IMR-90 (cell line): ENCODE data around the gene TNS3. TPM values are rescaled to one million over a fixed set of nuclear protein-coding genes. Genes with fewer than 3 reads are reported as not detected.

Source experiments
- ATAC-seq: fragments of 200-7000 bp; cut with Tn5 transposase; 2 replicates; pipeline ENCODE4 v1.9.1; 2020; ENCODE audit warnings: low read depth, mild to moderate bottlenecking, moderate library complexity
- BruUV-seq: library from RNA; stranded (reverse); fragments of 400-500 nt; replicated peaks from 2 replicates; lab custom pipeline; 2021; lab: Mats Ljungman, UMichigan
- CTCF ChIA-PET: fragments of 300-600 bp; formaldehyde crosslinking; extraction: SDS; loops from one replicate; lab custom pipeline; 2021; ENCODE audit warnings: antibody characterized with exemption; lab: Yijun Ruan, JAX
- POLR2A ChIA-PET: fragments of 300-600 bp; sonication (Branson Sonifier 250); formaldehyde crosslinking; loops from one replicate; lab custom pipeline; 2022; ENCODE audit warnings: antibody characterized with exemption; ENCODE audit not compliant: unreplicated experiment; lab: Charles Lee
- DNase-seq: peaks from one replicate; pipeline ENCODE4 v3.0.0; 2013
- H2AFZ ChIP-seq: replicated peaks from 2 replicates; pipeline ENCODE3; 2013; ENCODE audit warnings: low read length, mild to moderate bottlenecking; ENCODE audit not compliant: poor library complexity
- H2AK5ac ChIP-seq: 2 replicates; pipeline ENCODE4 v1.6.1; 2013; ENCODE audit warnings: low read depth, low read length, inconsistent platforms
- H2AK9ac ChIP-seq: replicated peaks from 2 replicates; pipeline ENCODE3; 2013; ENCODE audit warnings: mild to moderate bottlenecking, low read depth, low read length, moderate library complexity; ENCODE audit not compliant: poor library complexity
- H2BK120ac ChIP-seq: 2 replicates; pipeline ENCODE4 v1.6.1; 2013; ENCODE audit warnings: low read depth, low read length, inconsistent platforms
- H2BK15ac ChIP-seq: 3 replicates; pipeline ENCODE4 v1.6.1; 2013; ENCODE audit warnings: low read depth, low read length, inconsistent platforms
- H2BK20ac ChIP-seq: 2 replicates; pipeline ENCODE4 v1.6.1; 2013; ENCODE audit warnings: low read depth, mild to moderate bottlenecking, inconsistent platforms, low read length, moderate library complexity
- H2BK5ac ChIP-seq: 2 replicates; pipeline ENCODE4 v1.6.1; 2013; ENCODE audit warnings: mild to moderate bottlenecking, low read depth, low read length, inconsistent platforms; ENCODE audit not compliant: poor library complexity, severe bottlenecking
- H3K14ac ChIP-seq: replicated peaks from 2 replicates; pipeline ENCODE4 v1.6.1; 2013; ENCODE audit warnings: low read depth, low read length, inconsistent platforms
- H3K18ac ChIP-seq: 2 replicates; pipeline ENCODE4 v1.6.1; 2013; ENCODE audit warnings: low read depth, low read length, control low read depth
- H3K23ac ChIP-seq: 2 replicates; pipeline ENCODE4 v1.6.1; 2013; ENCODE audit warnings: low read depth, low read length, inconsistent platforms
- H3K27ac ChIP-seq: 2 replicates; pipeline ENCODE4 v1.5.1; 2013; ENCODE audit warnings: mild to moderate bottlenecking, control low read depth, low read length; ENCODE audit not compliant: insufficient read depth
- H3K27me3 ChIP-seq: 2 replicates; pipeline ENCODE4 v1.6.1; 2013; ENCODE audit warnings: low read length; ENCODE audit not compliant: control insufficient read depth, insufficient read depth
- H3K36me3 ChIP-seq: 2 replicates; pipeline ENCODE4 v1.6.1; 2013; ENCODE audit warnings: low read length, mixed read lengths; ENCODE audit not compliant: control insufficient read depth, insufficient read depth
- H3K4ac ChIP-seq: 2 replicates; pipeline ENCODE4 v1.6.1; 2013; ENCODE audit warnings: low read depth, low read length, inconsistent platforms
- H3K4me1 ChIP-seq: 2 replicates; pipeline ENCODE4 v1.6.1; 2013; ENCODE audit warnings: low read length, mixed read lengths; ENCODE audit not compliant: control insufficient read depth, insufficient read depth
- H3K4me2 ChIP-seq: 2 replicates; pipeline ENCODE4 v1.6.1; 2013; ENCODE audit warnings: low read depth, mild to moderate bottlenecking, control low read depth, low read length, moderate library complexity
- H3K4me3 ChIP-seq: 2 replicates; pipeline ENCODE4 v1.5.1; 2013; ENCODE audit warnings: low read depth, mild to moderate bottlenecking, control low read depth, low read length, moderate library complexity; ENCODE audit not compliant: insufficient read depth
- H3K56ac ChIP-seq: 2 replicates; pipeline ENCODE4 v1.6.1; 2013; ENCODE audit warnings: low read length, inconsistent platforms; ENCODE audit not compliant: insufficient read depth; ENCODE audit errors: extremely low read depth
- H3K79me1 ChIP-seq, 2 experiments: 2 replicates each; pipeline ENCODE4 v1.6.1; 2013; ENCODE audit warnings: low read length in 2 of 2, inconsistent platforms in 1 of 2, low read depth in 1 of 2
- H3K9ac ChIP-seq: 2 replicates; pipeline ENCODE4 v1.6.1; 2013; ENCODE audit warnings: low read depth, low read length, control low read depth
- H3K9me1 ChIP-seq: 2 replicates; pipeline ENCODE4 v1.6.1; 2013; ENCODE audit warnings: low read length, inconsistent platforms; ENCODE audit not compliant: insufficient read depth
- H3K9me3 ChIP-seq: 2 replicates; pipeline ENCODE4 v1.6.1; 2013; ENCODE audit warnings: low read length; ENCODE audit not compliant: control insufficient read depth, insufficient read depth
- H4K20me1 ChIP-seq: 2 replicates; pipeline ENCODE4 v1.6.1; 2013; ENCODE audit warnings: low read length, inconsistent platforms; ENCODE audit not compliant: insufficient read depth
- H4K5ac ChIP-seq: 2 replicates; pipeline ENCODE4 v1.6.1; 2013; ENCODE audit warnings: mild to moderate bottlenecking, low read depth, low read length, control low read depth
- H4K8ac ChIP-seq, 2 experiments: 2 replicates each; pipeline ENCODE4 v1.6.1; 2013; ENCODE audit warnings: low read depth in 2 of 2, low read length in 2 of 2, control low read depth in 1 of 2, inconsistent platforms in 1 of 2
- H4K91ac ChIP-seq: 2 replicates; pipeline ENCODE4 v1.6.1; 2013; ENCODE audit warnings: low read depth, low read length, inconsistent platforms; ENCODE audit not compliant: insufficient read depth
- BHLHE40 ChIP-seq: fragments of 150-350 bp; IDR thresholded peaks from 2 replicates; pipeline ENCODE4 v1.6.1; 2016; ENCODE audit warnings: mild to moderate bottlenecking, low read depth, low read length
- CEBPB ChIP-seq: IDR thresholded peaks from 2 replicates; pipeline ENCODE4 v1.6.1; 2012; ENCODE audit warnings: low read depth, low read length, improper control_type of control experiment
- CHD1 ChIP-seq: IDR thresholded peaks from 2 replicates; pipeline ENCODE4 v1.6.1; 2012; ENCODE audit warnings: low read depth, low read length, improper control_type of control experiment
- FOS ChIP-seq: fragments of 150-350 bp; IDR thresholded peaks from 2 replicates; pipeline ENCODE4 v1.6.1; 2016; ENCODE audit warnings: low read depth, low read length
- MAZ ChIP-seq: IDR thresholded peaks from 2 replicates; pipeline ENCODE4 v1.6.1; 2012; ENCODE audit warnings: low read depth, mild to moderate bottlenecking, low read length, improper control_type of control experiment, moderate library complexity, borderline replicate concordance
- MXI1 ChIP-seq: IDR thresholded peaks from 2 replicates; pipeline ENCODE4 v1.6.1; 2012; ENCODE audit warnings: low read depth, mild to moderate bottlenecking, low read length, moderate library complexity, borderline replicate concordance
- NFE2L2 ChIP-seq: fragments of 150-350 bp; IDR thresholded peaks from 2 replicates; pipeline ENCODE4 v1.6.1; 2016; ENCODE audit warnings: low read depth, mild to moderate bottlenecking, low read length
- POLR2A ChIP-seq: IDR thresholded peaks from 2 replicates; pipeline ENCODE4 v1.6.1; 2012; ENCODE audit warnings: mild to moderate bottlenecking, low read depth, low read length
- RAD21 ChIP-seq: IDR thresholded peaks from 2 replicates; pipeline ENCODE4 v1.6.1; 2012; ENCODE audit warnings: low read length, improper control_type of control experiment
- RCOR1 ChIP-seq: IDR thresholded peaks from 2 replicates; pipeline ENCODE4 v1.6.1; 2012; ENCODE audit warnings: mild to moderate bottlenecking, low read length, improper control_type of control experiment; ENCODE audit not compliant: insufficient replicate concordance
- RFX5 ChIP-seq: IDR thresholded peaks from 2 replicates; pipeline ENCODE4 v1.8.0; 2012; ENCODE audit warnings: low read depth, mild to moderate bottlenecking, low read length, moderate library complexity
- SMC3 ChIP-seq: fragments of 150-350 bp; IDR thresholded peaks from 2 replicates; pipeline ENCODE4 v1.6.1; 2016; ENCODE audit warnings: low read depth, mild to moderate bottlenecking, antibody characterized with exemption, low read length, moderate library complexity
- WGBS, 2 experiments: methylation state at CpG; one replicate each; pipeline versions ENCODE4 v1.1.5 to v1.1.7; 2013; ENCODE audit warnings: missing lambda C conversion rate in 2 of 2; ENCODE audit not compliant: insufficient read length in 1 of 2; ENCODE audit errors: extremely low coverage in 2 of 2; 5-methylcytosine and 5-hydroxymethylcytosine counted together
- dilution Hi-C: fragments of 300-500 bp; cut with HindIII; formaldehyde crosslinking; loops from one replicate; pipeline ENCODE4 v1.14.3; 2018; ENCODE audit warnings: low sequenced_read_pairs; ENCODE audit not compliant: unreplicated experiment
- in situ Hi-C: fragments of 300-500 bp; cut with MboI; formaldehyde crosslinking; loops from 3 replicates; pipeline ENCODE4 v1.14.3; 2019; ENCODE audit warnings: low sequenced_read_pairs, inconsistent platforms, mixed read lengths
- intact Hi-C: fragments of 100-400 bp; cut with micrococcal nuclease; formaldehyde crosslinking; loops from 2 replicates; pipeline ENCODE4 v1.10.0; 2022
- polyA plus RNA-seq, 3 experiments: library from polyadenylated mRNA; depleted of rRNA; stranded (reverse); fragments of >200 nt; gene quantifications; 2 replicates each; pipeline ENCODE4 v1.2.3, GENCODE V29; 2012; ENCODE audit warnings: low replicate concordance in 1 of 3
- total RNA-seq: library from RNA; depleted of rRNA; stranded (reverse); fragments of >200 nt; gene quantifications from 2 replicates; pipeline ENCODE4 v1.2.3, GENCODE V29; 2012
- TF ChIP-seq, protein P1 (sequence below): fragments of 150-350 bp; IDR thresholded peaks from 2 replicates; pipeline ENCODE4 v1.6.1; 2016; ENCODE audit warnings: low read depth, mild to moderate bottlenecking, low read length, moderate library complexity, borderline replicate concordance
- TF ChIP-seq, protein P2 (sequence below): conservative IDR thresholded peaks from 2 replicates; pipeline ENCODE4 v1.5.1; 2012; ENCODE audit warnings: mild to moderate bottlenecking, low read depth, low read length, improper control_type of control experiment
- TF ChIP-seq, protein P3 (sequence below): fragments of 150-350 bp; IDR thresholded peaks from 2 replicates; pipeline ENCODE4 v1.6.1; 2017; ENCODE audit warnings: mild to moderate bottlenecking, antibody characterized with exemption, low read length, low read depth

Gene TNS3
- total and polyA plus RNA-seq, 2 of the 4 experiments (the other 2 are of a cell fraction): 64.3 to 79.2 TPM

DNA sequence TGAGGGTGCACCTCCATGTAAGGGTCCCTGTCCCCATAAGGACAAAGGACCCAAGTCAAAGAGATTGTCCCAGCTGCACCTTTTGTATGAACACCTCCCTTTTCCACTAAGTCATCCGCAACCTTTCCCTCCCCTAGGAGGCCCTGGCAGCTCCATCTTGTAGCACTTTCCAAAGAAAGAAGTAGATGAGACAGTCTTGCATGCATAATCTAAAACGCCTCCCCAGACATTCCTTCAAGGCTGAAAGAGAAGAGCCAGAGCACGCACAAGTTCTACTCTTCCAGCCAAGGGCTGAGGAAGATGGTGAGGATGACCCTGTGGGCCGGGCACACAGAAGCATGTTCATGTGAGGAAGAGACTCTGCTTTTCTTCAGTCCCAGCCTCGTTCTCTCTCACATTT, 194.4 kb downstream of the TNS3 start:
- Histone ChIP-seq H4K8ac (no peak overlapping the region), H3K36me3 (peaks cover 57% of the 10 kb centered on the region), H4K20me1 (peaks cover 49% of the 10 kb centered on the region), H4K5ac (no peak overlapping the region), H3K23ac (no peak overlapping the region), H3K27me3 (no peaks in the 10 kb centered on the region), H2AK5ac (no peak overlapping the region), H2BK120ac (no peak overlapping the region), H3K9ac (no peak overlapping the region), H2AK9ac (no peak overlapping the region), H2BK20ac (no peak overlapping the region), H3K14ac (no peak overlapping the region), H3K18ac (no peak overlapping the region), H4K91ac (no peak overlapping the region), H3K4me3 (no peak overlapping the region), H3K4me1 (peaks cover 2% of the 10 kb centered on the region; the same call in 1 of the 2 replicates), H3K9me1 (peaks cover 25% of the 10 kb centered on the region), H3K9me3 (no peaks in the 10 kb centered on the region), H2BK15ac (no peak overlapping the region), H2BK5ac (no peak overlapping the region), H3K4ac (no peak overlapping the region), H3K79me1 (peaks cover 13 to 84% of the 10 kb centered on the region in 2 experiments), H2AFZ (no peak overlapping the region), H3K4me2 (no peak overlapping the region), H3K27ac (no peak overlapping the region), H3K56ac (no peak overlapping the region)
- ATAC-seq (no peak), DNase-seq (no peak)
- in situ Hi-C loops: no loop called here
- POLR2A ChIA-PET: no interaction called here
- no TSS peak for BruUV-seq
- no CpG with 5 or more reads among the region's 5 CpGs for WGBS, 2 experiments
- intact Hi-C loops: no loop called here
- dilution Hi-C loops: no loop called here
- CTCF ChIA-PET: no interaction called here
- TF ChIP-seq POLR2A (no peak), NFE2L2 (no peak), MXI1 (no peak), RFX5 (no peak), CEBPB (no peak), RCOR1 (no peak), MAZ (no peak), FOS (no peak), CHD1 (no peak), SMC3 (no peak), BHLHE40 (no peak), RAD21 (no peak)
- TF ChIP-seq, protein P1, sequence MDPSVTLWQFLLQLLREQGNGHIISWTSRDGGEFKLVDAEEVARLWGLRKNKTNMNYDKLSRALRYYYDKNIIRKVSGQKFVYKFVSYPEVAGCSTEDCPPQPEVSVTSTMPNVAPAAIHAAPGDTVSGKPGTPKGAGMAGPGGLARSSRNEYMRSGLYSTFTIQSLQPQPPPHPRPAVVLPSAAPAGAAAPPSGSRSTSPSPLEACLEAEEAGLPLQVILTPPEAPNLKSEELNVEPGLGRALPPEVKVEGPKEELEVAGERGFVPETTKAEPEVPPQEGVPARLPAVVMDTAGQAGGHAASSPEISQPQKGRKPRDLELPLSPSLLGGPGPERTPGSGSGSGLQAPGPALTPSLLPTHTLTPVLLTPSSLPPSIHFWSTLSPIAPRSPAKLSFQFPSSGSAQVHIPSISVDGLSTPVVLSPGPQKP: no peak
- TF ChIP-seq, protein P2, sequence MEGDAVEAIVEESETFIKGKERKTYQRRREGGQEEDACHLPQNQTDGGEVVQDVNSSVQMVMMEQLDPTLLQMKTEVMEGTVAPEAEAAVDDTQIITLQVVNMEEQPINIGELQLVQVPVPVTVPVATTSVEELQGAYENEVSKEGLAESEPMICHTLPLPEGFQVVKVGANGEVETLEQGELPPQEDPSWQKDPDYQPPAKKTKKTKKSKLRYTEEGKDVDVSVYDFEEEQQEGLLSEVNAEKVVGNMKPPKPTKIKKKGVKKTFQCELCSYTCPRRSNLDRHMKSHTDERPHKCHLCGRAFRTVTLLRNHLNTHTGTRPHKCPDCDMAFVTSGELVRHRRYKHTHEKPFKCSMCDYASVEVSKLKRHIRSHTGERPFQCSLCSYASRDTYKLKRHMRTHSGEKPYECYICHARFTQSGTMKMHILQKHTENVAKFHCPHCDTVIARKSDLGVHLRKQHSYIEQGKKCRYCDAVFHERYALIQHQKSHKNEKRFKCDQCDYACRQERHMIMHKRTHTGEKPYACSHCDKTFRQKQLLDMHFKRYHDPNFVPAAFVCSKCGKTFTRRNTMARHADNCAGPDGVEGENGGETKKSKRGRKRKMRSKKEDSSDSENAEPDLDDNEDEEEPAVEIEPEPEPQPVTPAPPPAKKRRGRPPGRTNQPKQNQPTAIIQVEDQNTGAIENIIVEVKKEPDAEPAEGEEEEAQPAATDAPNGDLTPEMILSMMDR: no peak
- TF ChIP-seq, protein P3, sequence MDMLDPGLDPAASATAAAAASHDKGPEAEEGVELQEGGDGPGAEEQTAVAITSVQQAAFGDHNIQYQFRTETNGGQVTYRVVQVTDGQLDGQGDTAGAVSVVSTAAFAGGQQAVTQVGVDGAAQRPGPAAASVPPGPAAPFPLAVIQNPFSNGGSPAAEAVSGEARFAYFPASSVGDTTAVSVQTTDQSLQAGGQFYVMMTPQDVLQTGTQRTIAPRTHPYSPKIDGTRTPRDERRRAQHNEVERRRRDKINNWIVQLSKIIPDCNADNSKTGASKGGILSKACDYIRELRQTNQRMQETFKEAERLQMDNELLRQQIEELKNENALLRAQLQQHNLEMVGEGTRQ: no peak
